Measurements from ENCODE around the gene NPW.
A peak's percentile ranks its signal among the peaks of the same experiment; 100 is the strongest.

The NPW gene

DNA sequence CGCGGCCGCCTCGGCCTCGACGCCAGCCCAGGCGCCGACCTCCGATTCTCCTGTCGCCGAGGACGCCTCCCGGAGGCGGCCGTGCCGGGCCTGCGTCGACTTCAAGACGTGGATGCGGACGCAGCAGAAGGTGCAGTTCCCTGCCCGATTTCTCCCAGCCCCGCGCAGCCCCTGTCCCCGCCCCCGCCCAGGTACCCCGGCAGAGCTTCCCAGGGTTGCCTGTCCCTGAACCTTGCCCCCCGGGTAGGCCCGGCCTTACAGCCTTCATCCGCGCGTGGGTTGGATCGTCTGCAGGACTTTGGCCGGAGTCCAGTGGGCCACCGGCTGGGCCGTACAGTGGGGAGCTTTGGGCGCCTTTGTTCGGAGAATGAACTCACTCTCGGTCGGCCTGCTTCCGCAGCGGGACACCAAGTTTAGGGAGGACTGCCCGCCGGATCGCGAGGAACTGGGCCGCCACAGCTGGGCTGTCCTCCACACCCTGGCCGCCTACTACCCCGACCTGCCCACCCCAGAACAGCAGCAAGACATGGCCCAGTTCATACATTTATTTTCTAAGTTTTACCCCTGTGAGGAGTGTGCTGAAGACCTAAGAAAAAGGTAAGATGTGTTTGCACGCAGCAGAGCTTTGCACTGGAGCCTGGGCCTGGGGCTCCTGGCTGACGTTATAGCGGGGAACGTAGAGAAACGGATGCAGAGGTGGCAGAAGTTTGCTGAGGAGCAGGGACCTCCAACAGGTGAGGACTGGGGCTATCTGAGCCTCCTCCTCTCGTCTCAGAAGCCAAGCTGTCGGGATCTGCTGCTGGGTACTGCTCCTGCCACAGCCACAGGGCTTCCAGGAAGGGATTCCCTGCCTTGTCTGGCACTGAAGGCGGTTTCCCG is 35.0 kb upstream of the NPW start:
- DNase-seq, result no peak

- no peak for DNase-seq
Measured at GRCh38 chr16:1985466-1986150, 34.0 kb upstream of the NPW start.

DNA sequence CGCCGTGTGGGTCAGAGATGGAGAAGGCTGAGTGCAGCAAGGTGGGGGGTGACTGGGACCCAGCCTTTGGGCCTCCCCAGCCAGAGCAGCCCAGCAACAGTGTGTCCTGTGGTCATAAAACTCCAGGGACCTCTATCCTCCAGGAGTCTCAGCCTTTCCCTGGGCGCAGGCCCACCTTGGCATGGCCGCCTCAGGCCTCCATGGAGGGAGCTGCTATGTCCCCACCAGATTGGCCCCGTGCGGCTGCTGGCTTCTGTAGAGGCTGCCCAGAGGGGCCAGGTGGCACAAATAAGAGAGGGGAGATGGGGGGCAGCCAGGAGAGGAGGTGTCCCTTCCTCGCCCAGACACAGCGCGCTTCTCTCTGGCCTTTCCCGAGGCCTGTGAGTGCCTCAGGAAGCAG is 32.4 kb upstream of the NPW start:
- no peak for DNase-seq

GRCh38 chr16:1989209-1990100 is 30.1 kb upstream of the NPW start, which contains the start of gene SYNGR3:
Gene SYNGR3, plus strand, starts transcription at chr16:1989970. Its CDS starts 133 bp downstream, at chr16:1990103.
- DNase-seq, result peak; percentile 49

DNA sequence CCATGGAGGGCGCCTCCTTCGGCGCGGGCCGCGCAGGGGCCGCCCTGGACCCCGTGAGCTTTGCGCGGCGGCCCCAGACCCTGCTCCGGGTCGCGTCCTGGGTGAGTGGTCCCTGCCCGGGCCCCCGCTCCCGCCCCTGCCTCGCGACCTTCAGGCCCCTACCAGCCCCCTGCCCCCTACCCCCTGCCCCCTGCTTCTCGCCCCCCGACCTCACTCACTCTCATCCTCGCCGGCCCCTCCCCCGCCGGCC is 29.6 kb upstream of the NPW start:
- DNase-seq, result no peak

GRCh38 chr16:1990351-1991134 is 29.0 kb upstream of the NPW start:
- DNase-seq, result peak; percentile 44

GRCh38 chr16:1991135-1991551 is 28.4 kb upstream of the NPW start:
- DNase-seq, result no peak

GRCh38 chr16:1991588-1991947 is 28.0 kb upstream of the NPW start:
- peak; percentile 46 for DNase-seq

GRCh38 chr16:1991948-1992703 is 27.5 kb upstream of the NPW start:
- DNase-seq, result peak; percentile 95

GRCh38 chr16:1992704-1993317 is 26.8 kb upstream of the NPW start:
- DNase-seq, result peak; percentile 25

- DNase-seq, result no peak
Measured at GRCh38 chr16:1993731-1994131, 25.9 kb upstream of the NPW start.

DNA sequence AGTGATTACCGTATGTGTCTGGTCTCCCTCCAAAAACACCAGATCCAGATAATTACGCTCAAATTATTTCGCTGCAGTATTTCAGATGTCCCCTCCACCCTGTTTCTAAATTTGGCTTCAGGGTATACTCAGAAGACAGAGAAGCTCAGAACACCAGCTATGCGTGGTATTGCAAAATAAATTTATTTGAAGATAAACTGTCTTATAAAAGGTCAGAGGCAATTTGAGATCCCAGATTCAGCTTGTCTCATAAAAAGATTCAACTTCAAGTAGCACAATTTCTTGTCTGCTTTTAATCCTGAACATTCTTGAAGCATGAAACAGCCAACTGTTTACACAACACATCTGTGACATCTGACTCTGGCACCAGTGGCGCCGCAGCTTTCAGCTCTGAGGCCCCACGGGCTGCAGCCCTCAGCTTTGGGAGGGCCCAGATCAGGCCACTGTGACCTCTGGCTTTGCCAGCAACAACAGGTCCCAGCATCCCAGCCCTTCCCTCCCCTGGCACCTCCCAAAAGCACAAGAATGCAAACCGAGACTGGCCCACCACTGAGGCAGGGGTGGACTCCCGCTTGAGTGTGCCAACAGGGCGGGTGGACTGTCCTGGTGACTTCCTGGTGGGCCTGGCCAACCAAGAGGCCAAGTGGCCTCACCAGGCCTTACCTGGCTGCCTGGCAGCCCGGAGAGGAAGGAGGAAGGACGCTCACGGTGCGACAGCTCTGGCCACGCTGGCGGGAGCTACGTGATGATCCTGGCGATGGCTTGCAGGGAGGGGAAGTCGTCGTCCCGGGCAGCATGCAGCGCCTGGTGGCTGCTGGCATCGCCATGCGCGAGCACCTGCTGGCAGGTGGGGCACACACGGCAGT is 21.9 kb upstream of the NPW start:
- DNase-seq, result no peak

- no peak for DNase-seq
Measured at GRCh38 chr16:1998360-1998835, 21.2 kb upstream of the NPW start.

GRCh38 chr16:1998852-1999801 is 20.5 kb upstream of the NPW start:
- DNase-seq, result no peak

- no peak for DNase-seq
Measured at GRCh38 chr16:1999866-2000514, 19.6 kb upstream of the NPW start.

DNA sequence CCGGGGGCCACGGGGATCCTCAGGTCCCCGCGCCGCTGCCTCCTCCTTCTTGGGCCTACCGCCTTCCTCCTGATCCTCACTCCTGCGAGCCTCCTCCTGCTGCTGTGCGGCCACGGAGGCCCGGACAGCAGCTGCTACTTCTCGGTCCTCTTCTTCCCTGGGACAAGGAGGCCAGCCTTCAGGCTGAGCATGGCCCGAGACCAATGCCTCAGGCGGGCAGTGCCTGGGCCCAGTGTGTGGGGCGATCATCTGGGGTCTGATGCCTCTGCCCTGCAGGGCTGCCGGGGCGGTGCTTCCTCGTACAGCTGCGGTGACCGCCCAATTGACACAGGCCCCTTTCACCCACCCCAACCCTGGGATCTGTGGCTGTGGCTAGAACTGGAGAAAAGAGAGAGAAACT is 18.6 kb upstream of the NPW start:
- no peak for DNase-seq

DNA sequence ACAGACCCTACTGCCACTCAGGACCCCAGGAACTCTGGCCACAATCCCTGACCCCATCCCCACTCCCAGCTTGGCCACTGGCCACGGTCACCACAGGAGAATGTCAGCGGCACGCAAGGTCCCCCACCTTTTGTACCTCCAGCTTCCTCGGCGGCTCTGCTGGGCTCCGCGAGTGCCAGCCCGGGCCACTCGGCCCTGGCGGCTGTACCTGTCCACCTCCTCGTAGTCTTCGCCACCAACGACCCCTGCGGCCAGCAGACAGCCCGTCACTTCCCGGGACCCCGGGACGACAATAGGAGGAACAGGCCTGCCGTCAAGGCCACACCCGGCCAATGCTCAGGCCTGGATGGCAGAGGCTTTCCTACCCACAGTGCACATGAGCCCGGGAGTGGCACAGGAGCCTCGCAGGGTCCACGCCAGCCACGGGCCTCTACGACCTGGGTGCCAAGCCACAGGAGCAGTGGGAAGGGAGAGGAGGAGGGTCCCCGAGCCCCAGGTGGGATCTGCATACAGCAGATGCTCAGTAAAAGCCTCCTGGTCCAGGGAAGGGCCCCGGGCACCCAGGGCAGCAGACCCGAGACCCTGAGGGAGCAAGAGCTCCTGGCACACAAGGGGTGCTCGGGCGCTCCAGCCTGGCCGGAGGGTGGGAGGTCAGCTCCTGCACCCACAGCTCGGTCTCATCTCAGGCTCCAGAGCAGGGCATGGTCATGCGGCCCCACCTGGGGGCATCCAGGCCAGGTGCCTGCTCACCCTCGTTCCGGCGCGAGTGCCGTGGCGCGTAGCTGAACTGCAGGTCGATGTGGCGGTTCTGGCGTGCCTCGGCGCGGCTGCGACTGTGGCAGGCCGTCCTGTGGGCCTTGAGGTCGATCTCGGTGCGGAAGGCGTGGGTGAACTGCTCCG is 17.9 kb upstream of the NPW start:
- no peak for DNase-seq

All from eye (tissue), 1 donor.